ENCODE results near the gene FA2H.

GRCh38 chr16:74767749-74768148, 6.9 kb downstream of the FA2H start:
- TF ChIP-seq, protein P1, sequence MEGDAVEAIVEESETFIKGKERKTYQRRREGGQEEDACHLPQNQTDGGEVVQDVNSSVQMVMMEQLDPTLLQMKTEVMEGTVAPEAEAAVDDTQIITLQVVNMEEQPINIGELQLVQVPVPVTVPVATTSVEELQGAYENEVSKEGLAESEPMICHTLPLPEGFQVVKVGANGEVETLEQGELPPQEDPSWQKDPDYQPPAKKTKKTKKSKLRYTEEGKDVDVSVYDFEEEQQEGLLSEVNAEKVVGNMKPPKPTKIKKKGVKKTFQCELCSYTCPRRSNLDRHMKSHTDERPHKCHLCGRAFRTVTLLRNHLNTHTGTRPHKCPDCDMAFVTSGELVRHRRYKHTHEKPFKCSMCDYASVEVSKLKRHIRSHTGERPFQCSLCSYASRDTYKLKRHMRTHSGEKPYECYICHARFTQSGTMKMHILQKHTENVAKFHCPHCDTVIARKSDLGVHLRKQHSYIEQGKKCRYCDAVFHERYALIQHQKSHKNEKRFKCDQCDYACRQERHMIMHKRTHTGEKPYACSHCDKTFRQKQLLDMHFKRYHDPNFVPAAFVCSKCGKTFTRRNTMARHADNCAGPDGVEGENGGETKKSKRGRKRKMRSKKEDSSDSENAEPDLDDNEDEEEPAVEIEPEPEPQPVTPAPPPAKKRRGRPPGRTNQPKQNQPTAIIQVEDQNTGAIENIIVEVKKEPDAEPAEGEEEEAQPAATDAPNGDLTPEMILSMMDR (IDR thresholded peaks at IDR 0.05) = no peak
- TF ChIP-seq POLR2AphosphoS5 (IDR thresholded peaks at IDR 0.05) (no peak), POLR2A (IDR thresholded peaks at IDR 0.05) (no peak)
